GM18526 (cell line): ENCODE measurements around the gene PNPO.

Source experiments
- POLR2A ChIP-seq: IDR thresholded peaks from 3 replicates; pipeline ENCODE4 v1.6.1; 2011; ENCODE audit not compliant: insufficient read length; ENCODE audit errors: extremely low read depth

Gene PNPO

GRCh38 chr17:47975189-47975822 is 33.9 kb downstream of the PNPO start:
- no peak for TF ChIP-seq POLR2A

- TF ChIP-seq POLR2A: no peak
Measured at GRCh38 chr17:47975823-47976205, 34.4 kb downstream of the PNPO start.

- TF ChIP-seq POLR2A: no peak
Measured at GRCh38 chr17:47978324-47978723, 37.0 kb downstream of the PNPO start.

GRCh38 chr17:47980541-47980940 is 39.2 kb downstream of the PNPO start:
- TF ChIP-seq POLR2A: no peak

GRCh38 chr17:47981462-47981861 is 40.1 kb downstream of the PNPO start:
- TF ChIP-seq POLR2A: no peak

- no peak for TF ChIP-seq POLR2A
Measured at GRCh38 chr17:47982091-47982617, 40.8 kb downstream of the PNPO start.

- TF ChIP-seq POLR2A: no peak
Measured at GRCh38 chr17:47982645-47983390, 41.4 kb downstream of the PNPO start.

- no peak for TF ChIP-seq POLR2A
Measured at GRCh38 chr17:47983492-47984223, 42.3 kb downstream of the PNPO start.

GRCh38 chr17:47986520-47986919 is 45.1 kb downstream of the PNPO start:
- no peak for TF ChIP-seq POLR2A

GRCh38 chr17:47987240-47987835 is 46.0 kb downstream of the PNPO start:
- TF ChIP-seq POLR2A: no peak

- no peak for TF ChIP-seq POLR2A
Measured at GRCh38 chr17:47989159-47989558, 47.8 kb downstream of the PNPO start.

GRCh38 chr17:47989700-47990099 is 48.3 kb downstream of the PNPO start:
- TF ChIP-seq POLR2A: no peak

GRCh38 chr17:47990962-47991731 is 49.8 kb downstream of the PNPO start:
- TF ChIP-seq POLR2A: no peak

GRCh38 chr17:47992216-47992615 is 50.8 kb downstream of the PNPO start:
- no peak for TF ChIP-seq POLR2A
